Gastroesophageal sphincter (tissue), 3 donors: Measurements from ENCODE around the gene PRRT3.

Source experiments
- EP300 ChIP-seq: sonication (generic); formaldehyde crosslinking; IDR thresholded peaks from one replicate; pipeline ENCODE4 v1.6.1; 2017; ENCODE audit warnings: antibody characterized with exemption, mild to moderate bottlenecking
- POLR2A ChIP-seq, 2 donors: fragments of 450-650 bp; IDR thresholded peaks; one replicate each; pipeline ENCODE4 v1.6.1; 2017; ENCODE audit warnings: antibody characterized with exemption in 2 of 2, mild to moderate bottlenecking in 2 of 2, moderate library complexity in 1 of 2
- TF ChIP-seq, protein P1 (sequence below), 4 experiments: fragments of 200-600 bp in 2 of 4; fragments of 450-650 bp in 2 of 4; sonication (generic) in 1 of 4; IDR thresholded peaks; one replicate each; pipeline ENCODE4 v1.5.1; 2017 to 2019; ENCODE audit warnings: antibody characterized with exemption in 4 of 4, mild to moderate bottlenecking in 2 of 4, moderate library complexity in 2 of 4

DNA sequence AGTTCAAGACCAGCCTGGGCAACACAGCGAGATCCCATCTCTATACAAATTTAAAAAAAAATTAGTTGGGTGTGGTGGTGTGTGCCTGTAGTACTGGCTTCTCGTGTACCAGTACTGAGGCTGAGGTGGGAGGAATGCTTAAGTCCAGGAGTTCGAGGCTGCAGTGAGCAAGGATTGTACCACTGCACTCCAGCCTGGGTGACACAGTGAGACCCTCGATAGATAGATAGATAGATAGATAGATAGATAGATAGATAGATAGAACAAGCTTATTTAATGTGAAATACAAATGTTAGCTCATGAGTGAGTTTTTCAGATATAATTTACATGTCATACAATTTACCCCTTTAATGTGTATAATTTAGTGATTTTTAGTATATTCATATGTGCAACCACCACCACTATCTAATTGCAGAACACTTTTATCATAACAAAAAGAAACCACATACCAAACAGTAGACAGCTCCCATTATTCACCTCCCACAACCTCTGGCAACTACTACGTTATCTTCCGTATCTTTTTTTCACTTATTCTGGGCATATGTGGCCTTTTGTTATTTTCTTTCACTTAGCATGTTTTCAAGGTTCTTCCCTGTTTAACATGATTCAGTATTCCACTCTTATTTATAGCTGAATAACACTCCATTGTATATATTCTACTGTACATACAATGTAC is 13.1 kb upstream of the PRRT3 start:
- TF ChIP-seq EP300, result no peak
- no peak for TF ChIP-seq POLR2A (IDR thresholded peaks at IDR 0.05)
- TF ChIP-seq, protein P1, sequence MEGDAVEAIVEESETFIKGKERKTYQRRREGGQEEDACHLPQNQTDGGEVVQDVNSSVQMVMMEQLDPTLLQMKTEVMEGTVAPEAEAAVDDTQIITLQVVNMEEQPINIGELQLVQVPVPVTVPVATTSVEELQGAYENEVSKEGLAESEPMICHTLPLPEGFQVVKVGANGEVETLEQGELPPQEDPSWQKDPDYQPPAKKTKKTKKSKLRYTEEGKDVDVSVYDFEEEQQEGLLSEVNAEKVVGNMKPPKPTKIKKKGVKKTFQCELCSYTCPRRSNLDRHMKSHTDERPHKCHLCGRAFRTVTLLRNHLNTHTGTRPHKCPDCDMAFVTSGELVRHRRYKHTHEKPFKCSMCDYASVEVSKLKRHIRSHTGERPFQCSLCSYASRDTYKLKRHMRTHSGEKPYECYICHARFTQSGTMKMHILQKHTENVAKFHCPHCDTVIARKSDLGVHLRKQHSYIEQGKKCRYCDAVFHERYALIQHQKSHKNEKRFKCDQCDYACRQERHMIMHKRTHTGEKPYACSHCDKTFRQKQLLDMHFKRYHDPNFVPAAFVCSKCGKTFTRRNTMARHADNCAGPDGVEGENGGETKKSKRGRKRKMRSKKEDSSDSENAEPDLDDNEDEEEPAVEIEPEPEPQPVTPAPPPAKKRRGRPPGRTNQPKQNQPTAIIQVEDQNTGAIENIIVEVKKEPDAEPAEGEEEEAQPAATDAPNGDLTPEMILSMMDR (IDR thresholded peaks at IDR 0.05), result no peak
